SU-DHL-6 (cell line): ENCODE data around the gene MEI1.

Experiments used
- H2AFZ ChIP-seq: fragments of 200-600 bp; sonication (generic); 2 replicates; pipeline ENCODE4 v1.6.1; 2014; ENCODE audit warnings: low read depth, mild to moderate bottlenecking, moderate library complexity, mixed read lengths, antibody characterized with exemption, low read length; ENCODE audit not compliant: severe bottlenecking
- H3F3A ChIP-seq: fragments of 200-600 bp; shearing (Covaris generic); 2 replicates; pipeline ENCODE4 v1.6.0; 2016; ENCODE audit warnings: antibody characterized with exemption, mild to moderate bottlenecking; ENCODE audit not compliant: insufficient read depth
- H3K27ac ChIP-seq: fragments of 200-600 bp; sonication (generic); 2 replicates; pipeline ENCODE4 v1.5.1; 2016; ENCODE audit warnings: low read depth, mild to moderate bottlenecking, low read length, moderate library complexity, mixed read lengths
- H3K27me3 ChIP-seq: fragments of 200-600 bp; sonication (generic), shearing (Covaris generic); 2 replicates; pipeline ENCODE4 v1.6.0; 2014; ENCODE audit warnings: mild to moderate bottlenecking, low read length
- H3K36me3 ChIP-seq: fragments of 200-600 bp; sonication (generic); 2 replicates; pipeline ENCODE4 v1.6.1; 2014; ENCODE audit warnings: mild to moderate bottlenecking, low read length, mixed read lengths
- H3K4me2 ChIP-seq: fragments of 300-600, 200-600 bp; shearing (Covaris generic), sonication (generic); 2 replicates; pipeline ENCODE4 v1.6.0; 2014; ENCODE audit warnings: low read length, low read depth, mild to moderate bottlenecking; ENCODE audit not compliant: poor library complexity, severe bottlenecking
- H3K4me3 ChIP-seq: fragments of 200-600 bp; sonication (generic); 2 replicates; pipeline ENCODE4 v1.5.1; 2014; ENCODE audit warnings: antibody characterized with exemption, low read length, mild to moderate bottlenecking, mixed read lengths; ENCODE audit not compliant: insufficient read depth, poor library complexity, severe bottlenecking
- H3K79me2 ChIP-seq: fragments of 200-600 bp; sonication (generic); 2 replicates; pipeline ENCODE4 v1.6.1; 2014; ENCODE audit warnings: mild to moderate bottlenecking, low read length, moderate library complexity; ENCODE audit not compliant: insufficient read depth
- H3K9ac ChIP-seq: fragments of 200-600 bp; sonication (generic); 2 replicates; pipeline ENCODE4 v1.7.0; 2014; ENCODE audit warnings: mild to moderate bottlenecking, low read length
- H3K9me2 ChIP-seq: fragments of 200-600 bp; sonication (generic); replicated peaks from 2 replicates; pipeline ENCODE4 v1.6.1; 2014; ENCODE audit warnings: low read length; ENCODE audit not compliant: insufficient read depth
- H3K9me3 ChIP-seq: fragments of 200-600 bp; sonication (generic); 2 replicates; pipeline ENCODE4 v1.6.1; 2014; ENCODE audit warnings: low read length, mixed read lengths; ENCODE audit not compliant: insufficient read depth
- H4K20me1 ChIP-seq: fragments of 200-600 bp; sonication (generic); 2 replicates; pipeline ENCODE4 v1.6.1; 2014; ENCODE audit warnings: low read depth, mild to moderate bottlenecking, antibody characterized with exemption, low read length, moderate library complexity, mixed read lengths
- CTCF ChIP-seq: fragments of 200-600 bp; sonication (generic); IDR thresholded peaks from one replicate; pipeline ENCODE4 v1.5.1; 2017; ENCODE audit warnings: antibody characterized with exemption, mild to moderate bottlenecking, low read length, moderate library complexity; ENCODE audit not compliant: insufficient read depth, poor library complexity, severe bottlenecking
- EZH2phosphoT487 ChIP-seq: fragments of 200-600 bp; sonication (generic), shearing (Covaris generic); conservative IDR thresholded peaks from 2 replicates; pipeline ENCODE4 v1.6.1; 2018; ENCODE audit warnings: mild to moderate bottlenecking, antibody characterized with exemption, low read length, moderate library complexity, mixed read lengths

MEI1 gene

GRCh38 chr22:41699264-41700107 is at the start of gene MEI1:
Gene MEI1 (plus strand): TSS chr22:41699503. CDS start chr22:41699539, 36 bp downstream.
- no peaks in the 10 kb centered on the region for H3K9me3 ChIP-seq
- H3F3A ChIP-seq, result no peaks in the 10 kb centered on the region
- no peak within 1 kb of the TSS for H3K4me3 ChIP-seq
- H3K4me2 ChIP-seq, result no peak within 1 kb of the TSS
- H3K9me2 ChIP-seq, result no peaks in the 10 kb centered on the region
- H3K9ac ChIP-seq, result no peak within 1 kb of the TSS
- H3K27ac ChIP-seq, result no peak within 1 kb of the TSS
- H4K20me1 ChIP-seq, result no peaks in the 10 kb centered on the region
- no peak within 1 kb of the TSS for H2AFZ ChIP-seq
- no peaks in the 10 kb centered on the region for H3K36me3 ChIP-seq
- no peaks in the 10 kb centered on the region for H3K27me3 ChIP-seq
- TF ChIP-seq CTCF (no peak), EZH2phosphoT487 (no peak)
- H3K79me2 ChIP-seq, result no peaks in the 10 kb centered on the region

GRCh38 chr22:41650229-41650628 is 49.1 kb upstream of the MEI1 start:
- H2AFZ ChIP-seq, result no peak overlapping the region

GRCh38 chr22:41650821-41651220 is 48.5 kb upstream of the MEI1 start:
- Histone ChIP-seq H4K20me1 (no peaks in the 10 kb centered on the region), H3K79me2 (0 out of 2 replicates have a peak, but pooled peaks cover 5% of the 10 kb centered on the region), H3K27me3 (no peaks in the 10 kb centered on the region), H3K9ac (no peak overlapping the region), H3K9me3 (no peaks in the 10 kb centered on the region), H3K27ac (no peak overlapping the region), H3F3A (no peaks in the 10 kb centered on the region), H2AFZ (no peak overlapping the region), H3K4me2 (no peak overlapping the region), H3K4me3 (no peak overlapping the region), H3K36me3 (peaks cover 29% of the 10 kb centered on the region), H3K9me2 (no peaks in the 10 kb centered on the region)
- TF ChIP-seq EZH2phosphoT487, result no peak
- no peak for TF ChIP-seq CTCF

More at GRCh38 chr22:41650229-41650628, 49.1 kb upstream of the MEI1 start:
- Histone ChIP-seq H3K36me3 (peaks cover 29% of the 10 kb centered on the region), H3K9me2 (no peaks in the 10 kb centered on the region), H3K9me3 (no peaks in the 10 kb centered on the region), H3F3A (no peaks in the 10 kb centered on the region), H4K20me1 (no peaks in the 10 kb centered on the region), H3K79me2 (0 out of 2 replicates have a peak, but pooled peaks cover 5% of the 10 kb centered on the region), H3K4me3 (no peak overlapping the region), H3K4me2 (no peak overlapping the region), H3K27me3 (no peaks in the 10 kb centered on the region), H3K9ac (no peak overlapping the region), H3K27ac (no peak overlapping the region)
- no peak for TF ChIP-seq EZH2phosphoT487
- TF ChIP-seq CTCF, result no peak
